HepG2 (cell line): ENCODE measurements around the gene PPP1R7. TPM values are rescaled to one million over a fixed set of nuclear protein-coding genes. Genes with fewer than 3 reads are reported as not detected.

Experiments used
- ARNTL ChIP-seq: sonication (generic); formaldehyde crosslinking; IDR thresholded peaks from 2 replicates; pipeline ENCODE4 v1.4.0; 2020; ENCODE audit warnings: mild to moderate bottlenecking, missing genetic modification reagents
- CREM ChIP-seq, 2 experiments: sonication (generic) in 1 of 2; formaldehyde crosslinking in 1 of 2; IDR thresholded peaks; 2 replicates each; pipeline versions ENCODE4 v1.4.0 to v1.6.1; 2016 to 2020; ENCODE audit warnings: antibody characterized with exemption in 1 of 2, mild to moderate bottlenecking in 1 of 2, missing genetic modification reagents in 1 of 2
- GABPA ChIP-seq, 2 experiments: IDR thresholded peaks; 2 replicates each; pipeline ENCODE4 v1.6.1; 2011 to 2016; ENCODE audit warnings: low read depth in 2 of 2, low read length in 1 of 2, missing biosample characterization in 1 of 2, missing genetic modification characterization in 1 of 2
- KDM5A ChIP-seq: fragments of 200-600 bp; sonication (generic); IDR thresholded peaks from 2 replicates; pipeline ENCODE4 v1.7.0; 2018; ENCODE audit warnings: antibody characterized with exemption, mild to moderate bottlenecking, low read length, borderline replicate concordance
- MATR3 ChIP-seq: sonication (generic); formaldehyde crosslinking; IDR thresholded peaks from 2 replicates; pipeline ENCODE4 v1.4.0; 2020; ENCODE audit warnings: missing genetic modification reagents
- POLR2AphosphoS5 ChIP-seq: IDR thresholded peaks from 2 replicates; pipeline ENCODE4 v1.6.1; 2012; ENCODE audit warnings: low read depth, low read length
- SP2 ChIP-seq: sonication (generic); formaldehyde crosslinking; IDR thresholded peaks from 2 replicates; pipeline ENCODE4 v1.5.1; 2020; ENCODE audit warnings: mild to moderate bottlenecking, missing genetic modification reagents
- SRSF1 ChIP-seq: fragments of 200-400 bp; formaldehyde crosslinking; optimal IDR thresholded peaks from 2 replicates; pipeline ENCODE3; 2017; ENCODE audit warnings: mild to moderate bottlenecking, low read depth, low read length, moderate library complexity
- TCF7 ChIP-seq: sonication (generic); IDR thresholded peaks from 2 replicates; pipeline ENCODE4 v1.6.1; 2016; ENCODE audit warnings: antibody characterized with exemption, low read depth
- TEAD2 ChIP-seq: sonication (generic); formaldehyde crosslinking; IDR thresholded peaks from 2 replicates; pipeline ENCODE4 v1.9.0; 2021; ENCODE audit warnings: missing genetic modification reagents
- TOE1 ChIP-seq: sonication (generic); formaldehyde crosslinking; IDR thresholded peaks from 2 replicates; pipeline ENCODE4 v1.4.0; 2020; ENCODE audit warnings: mild to moderate bottlenecking, missing genetic modification reagents
- ZBTB38 ChIP-seq: sonication (generic); formaldehyde crosslinking; IDR thresholded peaks from 2 replicates; pipeline ENCODE4 v1.5.1; 2020; ENCODE audit warnings: mild to moderate bottlenecking, missing genetic modification reagents
- ZFP62 ChIP-seq: sonication (generic); formaldehyde crosslinking; IDR thresholded peaks from 2 replicates; pipeline ENCODE4 v1.4.0; 2020; ENCODE audit warnings: missing genetic modification reagents
- ZFP82 ChIP-seq: sonication (generic); formaldehyde crosslinking; IDR thresholded peaks from 2 replicates; pipeline ENCODE4 v1.5.1; 2020; ENCODE audit warnings: mild to moderate bottlenecking, missing genetic modification reagents, borderline replicate concordance
- ZNF256 ChIP-seq: sonication (generic); formaldehyde crosslinking; conservative IDR thresholded peaks from 2 replicates; pipeline ENCODE4 v1.4.0; 2020; ENCODE audit warnings: missing genetic modification reagents
- ZNF7 ChIP-seq: IDR thresholded peaks from 2 replicates; pipeline ENCODE4 v1.6.1; 2016; ENCODE audit warnings: missing biosample characterization, missing genetic modification reagents
- ZNF713 ChIP-seq: sonication (generic); formaldehyde crosslinking; IDR thresholded peaks from 2 replicates; pipeline ENCODE4 v1.4.0; 2020; ENCODE audit warnings: mild to moderate bottlenecking, missing genetic modification reagents
- ZNF766 ChIP-seq: sonication (generic); formaldehyde crosslinking; IDR thresholded peaks from 2 replicates; pipeline ENCODE4 v1.5.0; 2020; ENCODE audit warnings: missing genetic modification reagents, borderline replicate concordance
- ZSCAN29 ChIP-seq: sonication (generic); formaldehyde crosslinking; conservative IDR thresholded peaks from 2 replicates; pipeline ENCODE4 v1.4.0; 2020; ENCODE audit warnings: mild to moderate bottlenecking, missing genetic modification reagents
- ZSCAN31 ChIP-seq: sonication (generic); formaldehyde crosslinking; IDR thresholded peaks from 2 replicates; pipeline ENCODE4 v1.5.0; 2020; ENCODE audit warnings: low read depth, mild to moderate bottlenecking, missing genetic modification reagents
- polyA plus RNA-seq, 8 experiments: library from polyadenylated mRNA; depleted of rRNA in 3 of 8; stranded (reverse) in 7 of 8; unstranded in 1 of 8; fragments of >200 nt; fragmentation: Illumina TruSeq in 4 of 8; extraction: Trizol in 4 of 8; gene quantifications; 2 replicates each; pipeline versions ENCODE4 v1.2.1 to v1.2.3, GENCODE V29; 2011 to 2016; ENCODE audit warnings: low read depth in 4 of 8, missing spikeins in 1 of 8, mixed read lengths in 1 of 8; ENCODE audit not compliant: insufficient read depth in 1 of 8
- total RNA-seq, 5 experiments: library from RNA; depleted of rRNA; stranded (reverse); fragments of >200 nt; fragmentation: Illumina TruSeq; extraction: Trizol; gene quantifications; 2 replicates each; pipeline ENCODE4 v1.2.3, GENCODE V29; 2016; ENCODE audit warnings: low read depth in 1 of 5
- TF ChIP-seq, protein P1 (sequence below): sonication (generic); formaldehyde crosslinking; conservative IDR thresholded peaks from 2 replicates; pipeline ENCODE4 v1.4.0; 2020; ENCODE audit warnings: missing genetic modification reagents
- TF ChIP-seq, protein P2 (sequence below): sonication (generic); formaldehyde crosslinking; IDR thresholded peaks from 2 replicates; pipeline ENCODE4 v1.4.0; 2020; ENCODE audit warnings: missing genetic modification reagents
- TF ChIP-seq, protein P3 (sequence below): sonication (generic); IDR thresholded peaks from 2 replicates; pipeline ENCODE4 v1.6.1; 2016; ENCODE audit warnings: low read depth, borderline replicate concordance
- TF ChIP-seq, protein P4 (sequence below), 2 experiments: fragments of 450-650 bp in 1 of 2; sonication (generic) in 1 of 2; formaldehyde crosslinking; IDR thresholded peaks; 2 replicates each; pipeline versions ENCODE4 v1.5.0 to v1.8.0; 2020 to 2022; ENCODE audit warnings: mild to moderate bottlenecking in 1 of 2, missing genetic modification reagents in 1 of 2

Gene PPP1R7
- total and polyA plus RNA-seq, 2 of the 13 experiments (the other 11 are each of a cell fraction or from before 2014, with no cell fraction given), result 33.3 to 67.9 TPM

DNA sequence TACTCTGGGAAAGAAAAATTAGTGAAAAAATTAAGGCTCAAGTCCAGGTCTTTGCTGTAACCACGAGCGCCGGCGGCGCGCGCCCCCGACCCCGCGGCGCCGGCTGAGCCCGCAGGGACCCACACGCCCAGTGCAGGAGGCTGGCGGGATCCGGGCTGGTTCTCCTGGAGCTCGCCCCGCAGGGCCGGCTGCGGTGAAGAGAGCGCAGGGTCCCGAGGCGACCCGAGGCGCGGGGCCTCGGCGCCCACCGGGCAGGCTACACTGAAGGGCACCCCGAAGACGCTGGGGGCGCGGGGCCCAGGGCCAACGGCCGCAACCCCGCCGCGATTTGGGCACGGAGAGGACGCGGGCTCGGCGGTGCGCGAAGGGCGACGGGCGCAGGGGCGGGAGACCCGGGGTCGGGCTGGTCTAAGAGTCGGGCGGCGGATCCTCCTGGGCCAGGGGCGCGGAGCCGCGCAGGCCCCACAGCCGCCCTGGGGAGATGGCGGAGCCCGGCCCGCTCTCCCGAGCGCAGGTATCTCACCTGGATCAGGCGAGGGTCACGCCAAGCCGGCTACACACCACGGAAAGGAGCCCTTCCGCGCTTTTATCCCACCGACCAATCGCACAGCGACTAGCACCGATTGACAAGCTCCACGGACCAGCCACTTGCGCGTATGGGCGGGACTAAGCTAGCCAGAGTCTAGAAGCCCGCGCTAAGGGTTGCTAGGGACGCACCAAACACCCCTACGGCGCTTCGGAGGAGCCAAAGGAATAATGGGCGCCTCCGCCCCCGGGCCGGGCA, 1.2 kb upstream of the PPP1R7 start, which contains the start of gene PASK (continued):
- TF ChIP-seq, protein P1, sequence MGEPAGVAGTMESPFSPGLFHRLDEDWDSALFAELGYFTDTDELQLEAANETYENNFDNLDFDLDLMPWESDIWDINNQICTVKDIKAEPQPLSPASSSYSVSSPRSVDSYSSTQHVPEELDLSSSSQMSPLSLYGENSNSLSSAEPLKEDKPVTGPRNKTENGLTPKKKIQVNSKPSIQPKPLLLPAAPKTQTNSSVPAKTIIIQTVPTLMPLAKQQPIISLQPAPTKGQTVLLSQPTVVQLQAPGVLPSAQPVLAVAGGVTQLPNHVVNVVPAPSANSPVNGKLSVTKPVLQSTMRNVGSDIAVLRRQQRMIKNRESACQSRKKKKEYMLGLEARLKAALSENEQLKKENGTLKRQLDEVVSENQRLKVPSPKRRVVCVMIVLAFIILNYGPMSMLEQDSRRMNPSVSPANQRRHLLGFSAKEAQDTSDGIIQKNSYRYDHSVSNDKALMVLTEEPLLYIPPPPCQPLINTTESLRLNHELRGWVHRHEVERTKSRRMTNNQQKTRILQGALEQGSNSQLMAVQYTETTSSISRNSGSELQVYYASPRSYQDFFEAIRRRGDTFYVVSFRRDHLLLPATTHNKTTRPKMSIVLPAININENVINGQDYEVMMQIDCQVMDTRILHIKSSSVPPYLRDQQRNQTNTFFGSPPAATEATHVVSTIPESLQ (CRISPR knock-in tag), result 0 out of 2 replicates have a peak, but pooled peaks have one; percentile 52
- TF ChIP-seq TEAD2, result 0 out of 2 replicates have a peak, but pooled peaks have one; percentile 64
- 0 out of 2 replicates have a peak, but pooled peaks have one; percentile 29 for TF ChIP-seq ZSCAN31 (CRISPR knock-in tag)
- TF ChIP-seq ZBTB38 (CRISPR knock-in tag), result peak; percentile 71
- peak; percentile 99 for TF ChIP-seq SP2 (CRISPR knock-in tag)
- TF ChIP-seq KDM5A, result peak; percentile 41
- peak; percentile 23 for TF ChIP-seq SRSF1
- TF ChIP-seq ZSCAN29 (CRISPR knock-in tag), result peak; percentile 53
- TF ChIP-seq, protein P2, sequence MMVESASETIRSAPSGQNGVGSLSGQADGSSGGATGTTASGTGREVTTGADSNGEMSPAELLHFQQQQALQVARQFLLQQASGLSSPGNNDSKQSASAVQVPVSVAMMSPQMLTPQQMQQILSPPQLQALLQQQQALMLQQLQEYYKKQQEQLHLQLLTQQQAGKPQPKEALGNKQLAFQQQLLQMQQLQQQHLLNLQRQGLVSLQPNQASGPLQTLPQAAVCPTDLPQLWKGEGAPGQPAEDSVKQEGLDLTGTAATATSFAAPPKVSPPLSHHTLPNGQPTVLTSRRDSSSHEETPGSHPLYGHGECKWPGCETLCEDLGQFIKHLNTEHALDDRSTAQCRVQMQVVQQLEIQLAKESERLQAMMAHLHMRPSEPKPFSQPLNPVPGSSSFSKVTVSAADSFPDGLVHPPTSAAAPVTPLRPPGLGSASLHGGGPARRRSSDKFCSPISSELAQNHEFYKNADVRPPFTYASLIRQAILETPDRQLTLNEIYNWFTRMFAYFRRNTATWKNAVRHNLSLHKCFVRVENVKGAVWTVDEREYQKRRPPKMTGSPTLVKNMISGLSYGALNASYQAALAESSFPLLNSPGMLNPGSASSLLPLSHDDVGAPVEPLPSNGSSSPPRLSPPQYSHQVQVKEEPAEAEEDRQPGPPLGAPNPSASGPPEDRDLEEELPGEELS (CRISPR knock-in tag), result peak; percentile 16; the same call in 1 of the 2 replicates
- 0 out of 2 replicates have a peak, but pooled peaks have one; percentile 28 for TF ChIP-seq ZNF256 (CRISPR knock-in tag)
- TF ChIP-seq ZNF713 (CRISPR knock-in tag), result 0 out of 2 replicates have a peak, but pooled peaks have one; percentile 79
- TF ChIP-seq POLR2AphosphoS5, result peak; percentile 49; the same call in 1 of the 2 replicates
- 0 out of 2 replicates have a peak, but pooled peaks have one; percentile 17 for TF ChIP-seq ZFP82 (CRISPR knock-in tag)
- TF ChIP-seq, protein P3, sequence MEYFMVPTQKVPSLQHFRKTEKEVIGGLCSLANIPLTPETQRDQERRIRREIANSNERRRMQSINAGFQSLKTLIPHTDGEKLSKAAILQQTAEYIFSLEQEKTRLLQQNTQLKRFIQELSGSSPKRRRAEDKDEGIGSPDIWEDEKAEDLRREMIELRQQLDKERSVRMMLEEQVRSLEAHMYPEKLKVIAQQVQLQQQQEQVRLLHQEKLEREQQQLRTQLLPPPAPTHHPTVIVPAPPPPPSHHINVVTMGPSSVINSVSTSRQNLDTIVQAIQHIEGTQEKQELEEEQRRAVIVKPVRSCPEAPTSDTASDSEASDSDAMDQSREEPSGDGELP, result 0 out of 2 replicates have a peak, but pooled peaks have one; percentile 10
- TF ChIP-seq CREM (IDR thresholded peaks at IDR 0.05), result peak; percentile 27; the same call in 1 of the 2 replicates
- TF ChIP-seq CREM (CRISPR knock-in tag; IDR thresholded peaks at IDR 0.05), result no peak
- TF ChIP-seq GABPA (IDR thresholded peaks at IDR 0.05; ENCODE audit: low read depth, low read length), result no peak
- peak; percentile 41 for TF ChIP-seq GABPA (CRISPR knock-in tag; IDR thresholded peaks at IDR 0.05; ENCODE audit: low read depth)
- TF ChIP-seq MATR3 (CRISPR knock-in tag), result 0 out of 2 replicates have a peak, but pooled peaks have one; percentile 54
- peak; percentile 22; the same call in 1 of the 2 replicates for TF ChIP-seq TCF7
- no peak for TF ChIP-seq ZNF7
- TF ChIP-seq ARNTL (CRISPR knock-in tag), result peak; percentile 53
- TF ChIP-seq, protein P4, sequence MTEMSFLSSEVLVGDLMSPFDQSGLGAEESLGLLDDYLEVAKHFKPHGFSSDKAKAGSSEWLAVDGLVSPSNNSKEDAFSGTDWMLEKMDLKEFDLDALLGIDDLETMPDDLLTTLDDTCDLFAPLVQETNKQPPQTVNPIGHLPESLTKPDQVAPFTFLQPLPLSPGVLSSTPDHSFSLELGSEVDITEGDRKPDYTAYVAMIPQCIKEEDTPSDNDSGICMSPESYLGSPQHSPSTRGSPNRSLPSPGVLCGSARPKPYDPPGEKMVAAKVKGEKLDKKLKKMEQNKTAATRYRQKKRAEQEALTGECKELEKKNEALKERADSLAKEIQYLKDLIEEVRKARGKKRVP (CRISPR knock-in tag; IDR thresholded peaks at IDR 0.05), result no peak
- TF ChIP-seq ZFP62 (CRISPR knock-in tag), result no peak
- peak; percentile 61; the same call in 1 of the 2 replicates for TF ChIP-seq TOE1 (CRISPR knock-in tag)
- TF ChIP-seq ZNF766 (CRISPR knock-in tag), result 0 out of 2 replicates have a peak, but pooled peaks have one; percentile 53
